ENCODE measurements around the gene ZNF710. TPM values are rescaled to one million over a fixed set of nuclear protein-coding genes. Genes with fewer than 3 reads are reported as not detected.

ZNF710 gene
- total RNA-seq, 1 experiment from 2014 or later, result 10.0 TPM

GRCh38 chr15:90064911-90065681 lies 64.0 kb downstream of the ZNF710 start:
- Histone ChIP-seq H3K9me2 (ENCODE audit: insufficient read depth) (no peaks in the 10 kb centered on the region), H3K36me3 (ENCODE audit: control insufficient read depth in 1 of 2, insufficient read depth in 2 of 2, low read length in 2 of 2) (no peaks in the 10 kb centered on the region), H3K9ac (ENCODE audit: low read length) (no peak overlapping the region), H4K20me1 (ENCODE audit: insufficient read depth) (no peaks in the 10 kb centered on the region), H3K79me2 (ENCODE audit: insufficient read depth, low read length) (no peaks in the 10 kb centered on the region), H3K27me3 (ENCODE audit: insufficient read depth, low read length) (no peaks in the 10 kb centered on the region), H3K4me3 (replicated peaks in 1 of 2; ENCODE audit: low read depth in 1 of 2, low read length in 2 of 2) (no peak overlapping the region), H3K27ac (ENCODE audit: low read depth, low read length) (no peak overlapping the region), H3K4me2 (ENCODE audit: low read length) (no peak overlapping the region), H3K4me1 (ENCODE audit: control insufficient read depth in 1 of 2, insufficient read depth in 2 of 2, low read length in 2 of 2) (peaks cover 3 to 8% of the 10 kb centered on the region in 2 experiments; a peak in 3 of 4 replicates), H2AFZ (ENCODE audit: low read depth, low read length, poor library complexity, severe bottlenecking) (no peak overlapping the region), H3K9me3 (ENCODE audit: control insufficient read depth in 1 of 2, insufficient read depth in 1 of 2, low read depth in 1 of 2, low read length in 2 of 2) (no peaks in the 10 kb centered on the region)
- intact Hi-C loops (cut with micrococcal nuclease), result no loop called here
- no TSS peak for BruUV-seq (replicated peaks)
- TF ChIP-seq, protein P1, sequence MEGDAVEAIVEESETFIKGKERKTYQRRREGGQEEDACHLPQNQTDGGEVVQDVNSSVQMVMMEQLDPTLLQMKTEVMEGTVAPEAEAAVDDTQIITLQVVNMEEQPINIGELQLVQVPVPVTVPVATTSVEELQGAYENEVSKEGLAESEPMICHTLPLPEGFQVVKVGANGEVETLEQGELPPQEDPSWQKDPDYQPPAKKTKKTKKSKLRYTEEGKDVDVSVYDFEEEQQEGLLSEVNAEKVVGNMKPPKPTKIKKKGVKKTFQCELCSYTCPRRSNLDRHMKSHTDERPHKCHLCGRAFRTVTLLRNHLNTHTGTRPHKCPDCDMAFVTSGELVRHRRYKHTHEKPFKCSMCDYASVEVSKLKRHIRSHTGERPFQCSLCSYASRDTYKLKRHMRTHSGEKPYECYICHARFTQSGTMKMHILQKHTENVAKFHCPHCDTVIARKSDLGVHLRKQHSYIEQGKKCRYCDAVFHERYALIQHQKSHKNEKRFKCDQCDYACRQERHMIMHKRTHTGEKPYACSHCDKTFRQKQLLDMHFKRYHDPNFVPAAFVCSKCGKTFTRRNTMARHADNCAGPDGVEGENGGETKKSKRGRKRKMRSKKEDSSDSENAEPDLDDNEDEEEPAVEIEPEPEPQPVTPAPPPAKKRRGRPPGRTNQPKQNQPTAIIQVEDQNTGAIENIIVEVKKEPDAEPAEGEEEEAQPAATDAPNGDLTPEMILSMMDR (IDR thresholded peaks at IDR 0.05 in 2 of 3, conservative IDR thresholded peaks at IDR 0.05 in 1 of 3; ENCODE audit: borderline replicate concordance in 1 of 3, insufficient read depth in 1 of 3, low read depth in 2 of 3, low read length in 2 of 3), result no peak
- TF ChIP-seq MAX (IDR thresholded peaks at IDR 0.05), result no peak
- TF ChIP-seq ELF1 (IDR thresholded peaks at IDR 0.05; ENCODE audit: borderline replicate concordance, low read depth), result no peak
- no peak for TF ChIP-seq TCF7L2 (IDR thresholded peaks at IDR 0.05; ENCODE audit: borderline replicate concordance, extremely low read depth, insufficient read depth, insufficient read length)
- TF ChIP-seq EGR1 (IDR thresholded peaks at IDR 0.05; ENCODE audit: low read depth), result no peak
- TF ChIP-seq FOSL1 (IDR thresholded peaks at IDR 0.05; ENCODE audit: low read depth), result no peak
- no peak for TF ChIP-seq CBX3 (IDR thresholded peaks at IDR 0.05; ENCODE audit: low read depth)
- no peak for TF ChIP-seq SIN3A (IDR thresholded peaks at IDR 0.05; ENCODE audit: low read depth)
- no peak for TF ChIP-seq SP1 (IDR thresholded peaks at IDR 0.05; ENCODE audit: low read depth)
- no peak for TF ChIP-seq EZH2phosphoT487 (IDR thresholded peaks at IDR 0.05; ENCODE audit: borderline replicate concordance)
- no peak for TF ChIP-seq POLR2A (IDR thresholded peaks at IDR 0.05; ENCODE audit: borderline replicate concordance, extremely low read depth, insufficient read depth, insufficient read length)
- no peak for TF ChIP-seq ZNF274 (IDR thresholded peaks at IDR 0.05; ENCODE audit: low read depth, low read length)
- TF ChIP-seq EZH2 (IDR thresholded peaks at IDR 0.05), result no peak
- TF ChIP-seq RAD21 (IDR thresholded peaks at IDR 0.05; ENCODE audit: low read depth), result no peak
- TF ChIP-seq, protein P2, sequence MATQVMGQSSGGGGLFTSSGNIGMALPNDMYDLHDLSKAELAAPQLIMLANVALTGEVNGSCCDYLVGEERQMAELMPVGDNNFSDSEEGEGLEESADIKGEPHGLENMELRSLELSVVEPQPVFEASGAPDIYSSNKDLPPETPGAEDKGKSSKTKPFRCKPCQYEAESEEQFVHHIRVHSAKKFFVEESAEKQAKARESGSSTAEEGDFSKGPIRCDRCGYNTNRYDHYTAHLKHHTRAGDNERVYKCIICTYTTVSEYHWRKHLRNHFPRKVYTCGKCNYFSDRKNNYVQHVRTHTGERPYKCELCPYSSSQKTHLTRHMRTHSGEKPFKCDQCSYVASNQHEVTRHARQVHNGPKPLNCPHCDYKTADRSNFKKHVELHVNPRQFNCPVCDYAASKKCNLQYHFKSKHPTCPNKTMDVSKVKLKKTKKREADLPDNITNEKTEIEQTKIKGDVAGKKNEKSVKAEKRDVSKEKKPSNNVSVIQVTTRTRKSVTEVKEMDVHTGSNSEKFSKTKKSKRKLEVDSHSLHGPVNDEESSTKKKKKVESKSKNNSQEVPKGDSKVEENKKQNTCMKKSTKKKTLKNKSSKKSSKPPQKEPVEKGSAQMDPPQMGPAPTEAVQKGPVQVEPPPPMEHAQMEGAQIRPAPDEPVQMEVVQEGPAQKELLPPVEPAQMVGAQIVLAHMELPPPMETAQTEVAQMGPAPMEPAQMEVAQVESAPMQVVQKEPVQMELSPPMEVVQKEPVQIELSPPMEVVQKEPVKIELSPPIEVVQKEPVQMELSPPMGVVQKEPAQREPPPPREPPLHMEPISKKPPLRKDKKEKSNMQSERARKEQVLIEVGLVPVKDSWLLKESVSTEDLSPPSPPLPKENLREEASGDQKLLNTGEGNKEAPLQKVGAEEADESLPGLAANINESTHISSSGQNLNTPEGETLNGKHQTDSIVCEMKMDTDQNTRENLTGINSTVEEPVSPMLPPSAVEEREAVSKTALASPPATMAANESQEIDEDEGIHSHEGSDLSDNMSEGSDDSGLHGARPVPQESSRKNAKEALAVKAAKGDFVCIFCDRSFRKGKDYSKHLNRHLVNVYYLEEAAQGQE (IDR thresholded peaks at IDR 0.05; ENCODE audit: low read depth), result no peak
- TF ChIP-seq, protein P3, sequence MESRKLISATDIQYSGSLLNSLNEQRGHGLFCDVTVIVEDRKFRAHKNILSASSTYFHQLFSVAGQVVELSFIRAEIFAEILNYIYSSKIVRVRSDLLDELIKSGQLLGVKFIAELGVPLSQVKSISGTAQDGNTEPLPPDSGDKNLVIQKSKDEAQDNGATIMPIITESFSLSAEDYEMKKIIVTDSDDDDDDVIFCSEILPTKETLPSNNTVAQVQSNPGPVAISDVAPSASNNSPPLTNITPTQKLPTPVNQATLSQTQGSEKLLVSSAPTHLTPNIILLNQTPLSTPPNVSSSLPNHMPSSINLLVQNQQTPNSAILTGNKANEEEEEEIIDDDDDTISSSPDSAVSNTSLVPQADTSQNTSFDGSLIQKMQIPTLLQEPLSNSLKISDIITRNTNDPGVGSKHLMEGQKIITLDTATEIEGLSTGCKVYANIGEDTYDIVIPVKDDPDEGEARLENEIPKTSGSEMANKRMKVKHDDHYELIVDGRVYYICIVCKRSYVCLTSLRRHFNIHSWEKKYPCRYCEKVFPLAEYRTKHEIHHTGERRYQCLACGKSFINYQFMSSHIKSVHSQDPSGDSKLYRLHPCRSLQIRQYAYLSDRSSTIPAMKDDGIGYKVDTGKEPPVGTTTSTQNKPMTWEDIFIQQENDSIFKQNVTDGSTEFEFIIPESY (IDR thresholded peaks at IDR 0.05; ENCODE audit: extremely low read depth, insufficient replicate concordance, low read length), result no peak
- no peak for TF ChIP-seq ZFX (IDR thresholded peaks at IDR 0.05)
- ChIA-PET POLR2A (no interaction called here), CTCF (interaction anchor here (1.8 kb wide), 1 partner anchor 10 kb away, joined by 4 read pairs; no protein-coding TSS in a partner anchor), RAD21 (ENCODE audit: low non-redundant PET in 1 of 2, low total read pairs in 2 of 2, uncharacterized antibody in 2 of 2, unreplicated experiment in 2 of 2) (no interaction called here)
- ATAC-seq (no peak), DNase-seq (ENCODE audit: low read depth, low spot score) (no peak)
